Endothelial cell of umbilical vein (primary cell): ENCODE results near the gene DNASE1.

Experiments used
- EZH2 ChIP-seq: IDR thresholded peaks from 2 replicates; pipeline ENCODE4 v1.6.1; 2012; ENCODE audit warnings: borderline replicate concordance, low read depth, mild to moderate bottlenecking, moderate library complexity, low read length, inconsistent platforms; ENCODE audit not compliant: severe bottlenecking
- GATA2 ChIP-seq: IDR thresholded peaks from 2 replicates; pipeline ENCODE4 v1.7.0; 2011; ENCODE audit warnings: low read depth, mild to moderate bottlenecking, moderate library complexity, mixed read lengths, low read length; ENCODE audit not compliant: insufficient read length, insufficient read depth
- JUN ChIP-seq: IDR thresholded peaks from 2 replicates; pipeline ENCODE4 v1.6.1; 2011; ENCODE audit warnings: borderline replicate concordance, low read depth; ENCODE audit not compliant: insufficient read length, insufficient read depth
- MYC ChIP-seq: IDR thresholded peaks from one replicate; pipeline ENCODE4 v1.6.1; 2011; ENCODE audit warnings: mild to moderate bottlenecking, low read depth, low read length
- POLR2A ChIP-seq: IDR thresholded peaks from 2 replicates; pipeline ENCODE4 v1.6.1; 2012; ENCODE audit warnings: low read depth, mild to moderate bottlenecking, control low read depth, low read length
- POLR2AphosphoS5 ChIP-seq: IDR thresholded peaks from 2 replicates; pipeline ENCODE4 v1.6.1; 2012; ENCODE audit warnings: low read depth, mild to moderate bottlenecking, control low read depth, low read length, moderate library complexity; ENCODE audit not compliant: insufficient read depth
- TF ChIP-seq, protein P1 (sequence below), 2 donors: IDR thresholded peaks; 1 replicate in 1 of 2; 2 replicates in 1 of 2; pipeline ENCODE4 v1.5.1; 2011; ENCODE audit warnings: low read length in 2 of 2, mild to moderate bottlenecking in 2 of 2, moderate library complexity in 2 of 2, control low read depth in 1 of 2, inconsistent platforms in 1 of 2, low read depth in 1 of 2; ENCODE audit not compliant: insufficient read depth in 1 of 2; ENCODE audit errors: extremely low read depth in 1 of 2
- TF ChIP-seq, protein P2 (sequence below): IDR thresholded peaks from 2 replicates; pipeline ENCODE4 v1.6.1; 2011; ENCODE audit not compliant: insufficient read depth, insufficient read length

DNA sequence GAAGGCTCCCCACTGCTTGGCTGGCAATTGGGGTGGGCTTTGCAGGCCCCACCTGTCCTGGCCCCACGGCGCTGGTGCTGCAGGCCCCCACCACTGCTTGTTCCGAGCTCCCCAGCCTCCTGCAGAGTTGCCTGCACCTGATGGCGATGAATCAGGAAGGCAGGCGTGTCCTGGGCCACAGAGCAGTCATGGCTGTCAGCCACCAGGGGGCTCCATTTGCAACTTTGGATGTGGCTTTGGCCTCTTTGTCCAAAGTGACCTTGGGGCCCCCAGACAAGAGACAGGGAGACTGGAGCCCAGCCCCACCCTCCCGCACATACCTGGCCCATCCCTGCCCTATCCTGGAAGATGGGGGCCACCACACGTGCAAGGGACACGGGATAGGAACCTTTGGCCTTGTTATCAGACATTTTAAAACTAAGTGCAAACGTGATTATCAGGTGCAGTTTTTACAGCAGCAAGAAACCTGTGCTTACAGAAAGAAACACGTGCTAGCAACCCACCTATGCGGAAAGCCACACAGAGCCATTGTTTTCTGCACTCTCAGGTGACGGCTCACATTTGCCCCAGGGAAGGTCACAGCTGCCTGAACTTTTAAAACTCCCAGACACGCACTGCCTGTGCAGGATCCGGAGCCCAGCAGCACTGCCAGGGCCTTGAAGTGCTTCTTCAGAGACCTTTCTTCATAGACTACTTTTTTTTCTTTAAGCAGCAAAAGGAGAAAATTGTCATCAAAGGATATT lies at the start of gene DNASE1:
- TF ChIP-seq, protein P1, sequence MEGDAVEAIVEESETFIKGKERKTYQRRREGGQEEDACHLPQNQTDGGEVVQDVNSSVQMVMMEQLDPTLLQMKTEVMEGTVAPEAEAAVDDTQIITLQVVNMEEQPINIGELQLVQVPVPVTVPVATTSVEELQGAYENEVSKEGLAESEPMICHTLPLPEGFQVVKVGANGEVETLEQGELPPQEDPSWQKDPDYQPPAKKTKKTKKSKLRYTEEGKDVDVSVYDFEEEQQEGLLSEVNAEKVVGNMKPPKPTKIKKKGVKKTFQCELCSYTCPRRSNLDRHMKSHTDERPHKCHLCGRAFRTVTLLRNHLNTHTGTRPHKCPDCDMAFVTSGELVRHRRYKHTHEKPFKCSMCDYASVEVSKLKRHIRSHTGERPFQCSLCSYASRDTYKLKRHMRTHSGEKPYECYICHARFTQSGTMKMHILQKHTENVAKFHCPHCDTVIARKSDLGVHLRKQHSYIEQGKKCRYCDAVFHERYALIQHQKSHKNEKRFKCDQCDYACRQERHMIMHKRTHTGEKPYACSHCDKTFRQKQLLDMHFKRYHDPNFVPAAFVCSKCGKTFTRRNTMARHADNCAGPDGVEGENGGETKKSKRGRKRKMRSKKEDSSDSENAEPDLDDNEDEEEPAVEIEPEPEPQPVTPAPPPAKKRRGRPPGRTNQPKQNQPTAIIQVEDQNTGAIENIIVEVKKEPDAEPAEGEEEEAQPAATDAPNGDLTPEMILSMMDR (IDR thresholded peaks at IDR 0.05; ENCODE audit: extremely low read depth in 1 of 2, insufficient read depth in 1 of 2, low read depth in 1 of 2, low read length in 2 of 2), result peak; percentile 69 to 82
- TF ChIP-seq MYC, result no peak
- no peak for TF ChIP-seq POLR2A
- no peak for TF ChIP-seq EZH2
- TF ChIP-seq POLR2AphosphoS5, result no peak
- TF ChIP-seq, protein P2, sequence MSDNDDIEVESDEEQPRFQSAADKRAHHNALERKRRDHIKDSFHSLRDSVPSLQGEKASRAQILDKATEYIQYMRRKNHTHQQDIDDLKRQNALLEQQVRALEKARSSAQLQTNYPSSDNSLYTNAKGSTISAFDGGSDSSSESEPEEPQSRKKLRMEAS, result no peak
- no peak for TF ChIP-seq JUN
- TF ChIP-seq GATA2, result no peak
